Stimulated activated CD8-positive, alpha-beta memory T cell treated with anti-CD3 and anti-CD28 coated beads, Interleukin-12 subunit alpha, Interleukin-12 subunit beta, amount 100 ng/mL, for 24 hours (primary cell): ENCODE results near the gene TSR3.
"Not testable (repeated sequence)": the region's sequence is repeated elsewhere in the genome, so short reads cannot be mapped to it uniquely, and the experiment has no call there.

Source experiments
- DNase-seq: peaks from one replicate; pipeline ENCODE4 v3.0.0-alpha.2; 2020; ENCODE audit errors: extremely low read depth

Gene TSR3

GRCh38 chr16:1337486-1337885, 14.2 kb downstream of the TSR3 start:
- DNase-seq: no peak

GRCh38 chr16:1336619-1337018, 15.1 kb downstream of the TSR3 start:
- DNase-seq: no peak

- DNase-seq: no peak
Measured at GRCh38 chr16:1335996-1336395, 15.7 kb downstream of the TSR3 start.

- no peak for DNase-seq
Measured at GRCh38 chr16:1335211-1335971, 16.3 kb downstream of the TSR3 start.

GRCh38 chr16:1334739-1335138, 16.9 kb downstream of the TSR3 start:
- no peak for DNase-seq

GRCh38 chr16:1333854-1334700, 17.6 kb downstream of the TSR3 start:
- DNase-seq: no peak

GRCh38 chr16:1333149-1333812, 18.4 kb downstream of the TSR3 start, which contains the start of gene BAIAP3:
Gene BAIAP3, plus strand, starts transcription at chr16:1333645. Its CDS starts 4,905 bp downstream, at chr16:1338550.
- DNase-seq: no peak

- no peak for DNase-seq
Measured at GRCh38 chr16:1332618-1333148, 19.0 kb downstream of the TSR3 start.

- DNase-seq: no peak
Measured at GRCh38 chr16:1331712-1332617, 19.7 kb downstream of the TSR3 start.

- no peak for DNase-seq
Measured at GRCh38 chr16:1330931-1331711, 20.6 kb downstream of the TSR3 start.

- no peak for DNase-seq
Measured at GRCh38 chr16:1330260-1330914, 21.3 kb downstream of the TSR3 start.

GRCh38 chr16:1328961-1329360, 22.7 kb downstream of the TSR3 start:
- not testable (repeated sequence) for DNase-seq

GRCh38 chr16:1328136-1328535, 23.5 kb downstream of the TSR3 start:
- not testable (repeated sequence) for DNase-seq

- DNase-seq: no peak
Measured at GRCh38 chr16:1327619-1327947, 24.1 kb downstream of the TSR3 start.

GRCh38 chr16:1326946-1327618, 24.6 kb downstream of the TSR3 start:
- DNase-seq: no peak

- no peak for DNase-seq
Measured at GRCh38 chr16:1326391-1326790, 25.3 kb downstream of the TSR3 start.

GRCh38 chr16:1325673-1326371, 25.9 kb downstream of the TSR3 start:
- no peak for DNase-seq

GRCh38 chr16:1325261-1325660, 26.4 kb downstream of the TSR3 start:
- no peak for DNase-seq
